OCI-LY3 (cell line): ENCODE data around the gene PAPSS2.

Experiments used
- EZH2phosphoT487 ChIP-seq: fragments of 200-600 bp; shearing (Covaris generic); IDR thresholded peaks from 2 replicates; pipeline ENCODE4 v1.6.1; 2018; ENCODE audit warnings: antibody characterized with exemption, mixed run types, low read depth
- TF ChIP-seq, protein P1 (sequence below): fragments of 200-600, 300-600 bp; sonication (generic); IDR thresholded peaks from 2 replicates; pipeline ENCODE4 v1.5.1; 2014; ENCODE audit warnings: antibody characterized with exemption, low read length, low read depth

- TF ChIP-seq, protein P1, sequence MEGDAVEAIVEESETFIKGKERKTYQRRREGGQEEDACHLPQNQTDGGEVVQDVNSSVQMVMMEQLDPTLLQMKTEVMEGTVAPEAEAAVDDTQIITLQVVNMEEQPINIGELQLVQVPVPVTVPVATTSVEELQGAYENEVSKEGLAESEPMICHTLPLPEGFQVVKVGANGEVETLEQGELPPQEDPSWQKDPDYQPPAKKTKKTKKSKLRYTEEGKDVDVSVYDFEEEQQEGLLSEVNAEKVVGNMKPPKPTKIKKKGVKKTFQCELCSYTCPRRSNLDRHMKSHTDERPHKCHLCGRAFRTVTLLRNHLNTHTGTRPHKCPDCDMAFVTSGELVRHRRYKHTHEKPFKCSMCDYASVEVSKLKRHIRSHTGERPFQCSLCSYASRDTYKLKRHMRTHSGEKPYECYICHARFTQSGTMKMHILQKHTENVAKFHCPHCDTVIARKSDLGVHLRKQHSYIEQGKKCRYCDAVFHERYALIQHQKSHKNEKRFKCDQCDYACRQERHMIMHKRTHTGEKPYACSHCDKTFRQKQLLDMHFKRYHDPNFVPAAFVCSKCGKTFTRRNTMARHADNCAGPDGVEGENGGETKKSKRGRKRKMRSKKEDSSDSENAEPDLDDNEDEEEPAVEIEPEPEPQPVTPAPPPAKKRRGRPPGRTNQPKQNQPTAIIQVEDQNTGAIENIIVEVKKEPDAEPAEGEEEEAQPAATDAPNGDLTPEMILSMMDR = no peak
- TF ChIP-seq EZH2phosphoT487 = no peak
These were observed 15.3 kb downstream of the PAPSS2 start for GRCh38 chr10:87674943-87675342.
